H9 (cell line): ENCODE measurements around the gene GAK. TPM values are rescaled to one million over a fixed set of nuclear protein-coding genes. Genes with fewer than 3 reads are reported as not detected.

Experiments used
- DNase-seq: peaks from one replicate; pipeline ENCODE4 v3.0.0-alpha.2; 2017
- H2AFZ ChIP-seq: one replicate; pipeline ENCODE4 v1.6.1; 2013; ENCODE audit warnings: mild to moderate bottlenecking, low read length, control low read depth, moderate library complexity
- H2AK5ac ChIP-seq: 2 replicates; pipeline ENCODE4 v1.6.1; 2013; ENCODE audit warnings: low read length, control low read depth, mixed read lengths; ENCODE audit not compliant: insufficient read length
- H2BK120ac ChIP-seq: one replicate; pipeline ENCODE4 v1.6.1; 2013; ENCODE audit warnings: low read depth, mild to moderate bottlenecking, low read length, control low read depth, inconsistent platforms; ENCODE audit not compliant: poor library complexity, severe bottlenecking
- H2BK12ac ChIP-seq: 2 replicates; pipeline ENCODE4 v1.6.1; 2013; ENCODE audit warnings: low read length, control low read depth, mixed read lengths, low read depth; ENCODE audit not compliant: insufficient read length
- H2BK15ac ChIP-seq: 2 replicates; pipeline ENCODE4 v1.6.1; 2013; ENCODE audit warnings: low read depth, low read length, control low read depth
- H2BK20ac ChIP-seq: one replicate; pipeline ENCODE4 v1.6.1; 2013; ENCODE audit warnings: low read depth, mild to moderate bottlenecking, low read length, control low read depth, inconsistent platforms; ENCODE audit not compliant: poor library complexity, severe bottlenecking
- H2BK5ac ChIP-seq: 2 replicates; pipeline ENCODE4 v1.6.1; 2013; ENCODE audit warnings: low read length, control low read depth, mixed read lengths; ENCODE audit not compliant: insufficient read length
- H3K14ac ChIP-seq: 2 replicates; pipeline ENCODE4 v1.6.1; 2013; ENCODE audit warnings: low read length, control low read depth; ENCODE audit not compliant: insufficient read depth
- H3K18ac ChIP-seq: 2 replicates; pipeline ENCODE4 v1.6.1; 2013; ENCODE audit warnings: low read depth, mild to moderate bottlenecking, mixed read lengths, low read length, control low read depth; ENCODE audit not compliant: insufficient read length
- H3K23ac ChIP-seq: 2 replicates; pipeline ENCODE4 v1.6.1; 2013; ENCODE audit warnings: low read length, control low read depth, mixed read lengths, low read depth; ENCODE audit not compliant: insufficient read length
- H3K23me2 ChIP-seq: 2 replicates; pipeline ENCODE4 v1.6.1; 2013; ENCODE audit warnings: low read depth, mild to moderate bottlenecking, mixed read lengths, low read length, control low read depth; ENCODE audit not compliant: insufficient read length, poor library complexity, severe bottlenecking
- H3K27ac ChIP-seq: 2 replicates; pipeline ENCODE4 v1.5.1; 2013; ENCODE audit warnings: low read length, control low read depth, mixed read lengths, low read depth; ENCODE audit not compliant: insufficient read length
- H3K27me3 ChIP-seq: 2 replicates; pipeline ENCODE4 v1.6.1; 2013; ENCODE audit warnings: low read length, control low read depth, inconsistent platforms; ENCODE audit not compliant: insufficient read depth
- H3K4ac ChIP-seq: 2 replicates; pipeline ENCODE4 v1.6.1; 2013; ENCODE audit warnings: low read depth, mild to moderate bottlenecking, control low read depth, inconsistent platforms, low read length, moderate library complexity
- H3K4me1 ChIP-seq: 2 replicates; pipeline ENCODE4 v1.6.1; 2013; ENCODE audit warnings: low read length, control low read depth, inconsistent platforms; ENCODE audit not compliant: insufficient read depth
- H3K4me2 ChIP-seq: 2 replicates; pipeline ENCODE4 v1.6.1; 2013; ENCODE audit warnings: low read length, control low read depth, mixed read lengths; ENCODE audit not compliant: insufficient read length, insufficient read depth
- H3K56ac ChIP-seq: 2 replicates; pipeline ENCODE4 v1.6.1; 2013; ENCODE audit warnings: low read depth, mild to moderate bottlenecking, mixed read lengths, low read length, control low read depth; ENCODE audit not compliant: insufficient read length
- H3K79me1 ChIP-seq: 2 replicates; pipeline ENCODE4 v1.6.1; 2013; ENCODE audit warnings: low read depth, mild to moderate bottlenecking, moderate library complexity, low read length, control low read depth, inconsistent platforms; ENCODE audit not compliant: insufficient read depth, poor library complexity, severe bottlenecking
- H3K79me2 ChIP-seq: 2 replicates; pipeline ENCODE4 v1.6.1; 2013; ENCODE audit warnings: low read length, control low read depth, inconsistent platforms; ENCODE audit not compliant: insufficient read depth
- H3K9ac ChIP-seq: 2 replicates; pipeline ENCODE4 v1.6.1; 2013; ENCODE audit warnings: low read length, control low read depth, mixed read lengths; ENCODE audit not compliant: insufficient read length; ENCODE audit errors: extremely low read depth
- H3K9me3 ChIP-seq: one replicate; pipeline ENCODE4 v1.6.1; 2013; ENCODE audit warnings: low read depth, low read length, inconsistent platforms; ENCODE audit not compliant: control insufficient read depth
- H3T11ph ChIP-seq: one replicate; pipeline ENCODE4 v1.6.1; 2013; ENCODE audit warnings: mild to moderate bottlenecking, low read length, control low read depth, inconsistent platforms
- H4K20me1 ChIP-seq: one replicate; pipeline ENCODE4 v1.6.1; 2013; ENCODE audit not compliant: control insufficient read depth, insufficient read length, insufficient read depth
- H4K5ac ChIP-seq: 2 replicates; pipeline ENCODE4 v1.6.1; 2013; ENCODE audit warnings: low read depth, mild to moderate bottlenecking, mixed read lengths, low read length, control low read depth; ENCODE audit not compliant: insufficient read length
- H4K8ac ChIP-seq: replicated peaks from 2 replicates; pipeline ENCODE4 v1.6.1; 2013; ENCODE audit warnings: low read length, control low read depth, mixed read lengths, low read depth; ENCODE audit not compliant: insufficient read length
- H4K91ac ChIP-seq: 2 replicates; pipeline ENCODE4 v1.6.1; 2013; ENCODE audit warnings: low read depth, mild to moderate bottlenecking, moderate library complexity, mixed read lengths, low read length, control low read depth; ENCODE audit not compliant: insufficient read length
- H3K27ac Mint-ChIP-seq, 3 experiments: 2 replicates in 2 of 3; 3 replicates in 1 of 3; pipeline ENCODE4 v1.8.0; 2020 to 2021; ENCODE audit warnings: mixed read lengths in 3 of 3, mild to moderate bottlenecking in 1 of 3, moderate library complexity in 1 of 3
- H3K27me3 Mint-ChIP-seq: 2 replicates; pipeline ENCODE4 v1.8.0; 2021; ENCODE audit warnings: low read depth, mild to moderate bottlenecking, moderate library complexity, mixed read lengths
- H3K36me3 Mint-ChIP-seq, 3 experiments: 2 replicates in 2 of 3; 3 replicates in 1 of 3; pipeline ENCODE4 v1.8.0; 2020 to 2021; ENCODE audit warnings: low read depth in 3 of 3, mixed read lengths in 3 of 3; ENCODE audit not compliant: insufficient read depth in 1 of 3
- H3K4me1 Mint-ChIP-seq, 2 experiments: 2 replicates each; pipeline ENCODE4 v1.8.0; 2020; ENCODE audit warnings: mixed read lengths in 2 of 2
- H3K4me3 Mint-ChIP-seq, 2 experiments: 2 replicates in 1 of 2; 3 replicates in 1 of 2; pipeline ENCODE4 v1.8.0; 2020 to 2021; ENCODE audit warnings: mild to moderate bottlenecking in 2 of 2, mixed read lengths in 2 of 2, moderate library complexity in 1 of 2
- H3K9me3 Mint-ChIP-seq, 2 experiments: 2 replicates in 1 of 2; 3 replicates in 1 of 2; pipeline ENCODE4 v1.8.0; 2020; ENCODE audit warnings: mild to moderate bottlenecking in 2 of 2, mixed read lengths in 2 of 2, moderate library complexity in 1 of 2
- CTCF ChIP-seq: fragments of 200-600 bp; sonication (generic); conservative IDR thresholded peaks from 3 replicates; pipeline ENCODE4 v1.8.0; 2021; ENCODE audit warnings: antibody characterized with exemption, mild to moderate bottlenecking
- WGBS: extraction: QIAGEN DNeasy Blood & Tissue Kit; methylation state at CpG from one replicate; pipeline ENCODE4 v1.1.7; 2013; ENCODE audit warnings: missing lambda C conversion rate, low lambda C conversion rate, mixed read lengths; ENCODE audit not compliant: insufficient read length; ENCODE audit errors: extremely low coverage; 5-methylcytosine and 5-hydroxymethylcytosine counted together
- total RNA-seq: library from RNA; stranded (reverse); gene quantifications from 2 replicates; pipeline ENCODE4 v1.2.1, GENCODE V29; 2021

The GAK gene
- total RNA-seq, 1 experiment from 2014 or later, result 80.7 TPM

- Histone ChIP-seq H3K23ac (no peak overlapping the region), H3T11ph (no peak overlapping the region), H4K91ac (no peak overlapping the region), H2BK5ac (no peak overlapping the region), H3K14ac (no peak overlapping the region), H2BK120ac (no peak overlapping the region), H3K27me3 (no peaks in the 10 kb centered on the region), H3K56ac (no peak overlapping the region), H3K9me3 (no peaks in the 10 kb centered on the region), H3K9ac (no peak overlapping the region), H3K27ac (no peak overlapping the region), H2AK5ac (no peak overlapping the region), H3K18ac (no peak overlapping the region), H2BK15ac (no peak overlapping the region), H3K4me2 (no peak overlapping the region), H4K8ac (no peak overlapping the region), H3K23me2 (no peaks in the 10 kb centered on the region), H2BK12ac (no peak overlapping the region), H3K4me1 (no peaks in the 10 kb centered on the region), H2AFZ (no peak overlapping the region), H4K20me1 (peaks cover 4% of the 10 kb centered on the region), H3K79me2 (no peaks in the 10 kb centered on the region), H2BK20ac (no peak overlapping the region), H4K5ac (no peak overlapping the region), H3K79me1 (no peaks in the 10 kb centered on the region), H3K4ac (no peak overlapping the region)
- WGBS, result no CpG with 5 or more reads among the region's 9 CpGs
- Mint-ChIP-seq H3K27ac (no peak overlapping the region; a peak in 1 of 7 replicates), H3K4me1 (no peaks in the 10 kb centered on the region), H3K27me3 (no peaks in the 10 kb centered on the region), H3K4me3 (no peak overlapping the region), H3K9me3 (no peaks in the 10 kb centered on the region; a peak in 1 of 5 replicates), H3K36me3 (peaks cover 16 to 55% (median 46%) of the 10 kb centered on the region in 3 experiments)
- no peak for TF ChIP-seq CTCF
- no peak for DNase-seq
These were observed 60.6 kb downstream of the GAK start for GRCh38 chr4:871484-871883.
